HCT116 (cell line): Measurements from ENCODE around the gene ASPG. TPM values are rescaled to one million over a fixed set of nuclear protein-coding genes. Genes with fewer than 3 reads are reported as not detected.

Source experiments
- ATAC-seq: fragments of 200-7000 bp; cut with Tn5 transposase; 2 replicates; pipeline ENCODE4 v1.9.1; 2020; ENCODE audit warnings: mild to moderate bottlenecking, moderate library complexity
- BruUV-seq: library from RNA; stranded (reverse); fragments of 400-500 nt; replicated peaks from 2 replicates; lab custom pipeline; 2021; lab: Mats Ljungman, UMichigan
- CTCF ChIA-PET: fragments of 300-600 bp; sonication (Branson Sonifier 250); formaldehyde crosslinking; loops from one replicate; lab custom pipeline; 2021; ENCODE audit warnings: antibody characterized with exemption; lab: Charles Lee
- POLR2A ChIA-PET: fragments of 300-600, 350-600 bp; sonication (Branson Sonifier 250); formaldehyde crosslinking; loops from one replicate; lab custom pipeline; 2021; ENCODE audit warnings: antibody characterized with exemption; lab: Charles Lee
- RAD21 ChIA-PET, 2 experiments: fragments of 300-600 bp; sonication (Branson Sonifier 250); formaldehyde crosslinking; loops; one replicate each; lab custom pipeline; 2023; ENCODE audit warnings: low total read pairs in 2 of 2; ENCODE audit not compliant: uncharacterized antibody in 2 of 2, unreplicated experiment in 2 of 2, low non-redundant PET in 1 of 2; lab: Charles Lee
- DNase-seq: peaks from one replicate; pipeline ENCODE4 v3.0.0-alpha.2; 2010; ENCODE audit warnings: low read depth, low spot score
- H2AFZ ChIP-seq: fragments of 200-600 bp; shearing (Covaris generic), sonication (generic); 2 replicates; pipeline ENCODE4 v1.6.1; 2017; ENCODE audit warnings: low read depth, mixed run types, mixed read lengths, antibody characterized with exemption, low read length; ENCODE audit not compliant: poor library complexity, severe bottlenecking
- H3K27ac ChIP-seq: 2 replicates; pipeline ENCODE4 v1.5.1; 2012; ENCODE audit warnings: low read depth, low read length
- H3K27me3 ChIP-seq: fragments of 200-600 bp; sonication (generic); 2 replicates; pipeline ENCODE4 v1.6.1; 2016; ENCODE audit warnings: mixed run types, low read length, mixed read lengths; ENCODE audit not compliant: insufficient read depth
- H3K36me3 ChIP-seq, 2 experiments: fragments of 200-500 bp in 1 of 2; fragments of 200-600 bp in 1 of 2; sonication (Bioruptor generic) in 1 of 2; sonication (generic) in 1 of 2; 2 replicates each; pipeline versions ENCODE4 v1.5.1 to v1.6.1; 2014 to 2016; ENCODE audit warnings: low read length in 2 of 2, inconsistent platforms in 1 of 2, mixed read lengths in 1 of 2, mixed run types in 1 of 2; ENCODE audit not compliant: insufficient read depth in 2 of 2, control insufficient read depth in 1 of 2
- H3K4me1 ChIP-seq, 2 experiments: fragments of 200-600 bp in 1 of 2; sonication (generic) in 1 of 2; 2 replicates each; pipeline versions ENCODE4 v1.5.1 to v1.6.1; 2012 to 2017; ENCODE audit warnings: low read length in 2 of 2, inconsistent platforms in 1 of 2, mild to moderate bottlenecking in 1 of 2, mixed read lengths in 1 of 2, mixed run types in 1 of 2, moderate library complexity in 1 of 2; ENCODE audit not compliant: insufficient read depth in 2 of 2, control insufficient read depth in 1 of 2
- H3K4me2 ChIP-seq: fragments of 200-600 bp; sonication (generic); 2 replicates; pipeline ENCODE4 v1.6.1; 2017; ENCODE audit warnings: mixed run types, low read length, mixed read lengths
- H3K4me3 ChIP-seq, 2 experiments: fragments of 200-600 bp in 1 of 2; sonication (generic) in 1 of 2; replicated peaks in 1 of 2; 2 replicates each; pipeline ENCODE4 v1.5.1; 2011 to 2016; ENCODE audit warnings: low read length in 2 of 2, control low read depth in 1 of 2, low read depth in 1 of 2, mild to moderate bottlenecking in 1 of 2, mixed read lengths in 1 of 2, mixed run types in 1 of 2
- H3K79me2 ChIP-seq: fragments of 200-600 bp; sonication (generic); 2 replicates; pipeline ENCODE4 v1.6.1; 2017; ENCODE audit warnings: mild to moderate bottlenecking, mixed run types, low read length, moderate library complexity, mixed read lengths; ENCODE audit not compliant: insufficient read depth
- H3K9ac ChIP-seq: fragments of 200-600 bp; sonication (generic); 2 replicates; pipeline ENCODE4 v1.6.1; 2016; ENCODE audit warnings: low read length, mixed read lengths
- H3K9me2 ChIP-seq: fragments of 200-600 bp; sonication (generic), shearing (Covaris generic); 2 replicates; pipeline ENCODE4 v1.6.1; 2017; ENCODE audit warnings: mixed run types, mild to moderate bottlenecking, moderate library complexity; ENCODE audit not compliant: insufficient read depth
- H3K9me3 ChIP-seq, 2 experiments: fragments of 200-500 bp in 1 of 2; fragments of 200-600 bp in 1 of 2; sonication (Bioruptor generic) in 1 of 2; sonication (generic) in 1 of 2; 2 replicates each; pipeline ENCODE4 v1.6.1; 2014 to 2017; ENCODE audit warnings: low read length in 2 of 2, mixed read lengths in 2 of 2, inconsistent platforms in 1 of 2, low read depth in 1 of 2, mild to moderate bottlenecking in 1 of 2, mixed run types in 1 of 2, moderate library complexity in 1 of 2; ENCODE audit not compliant: control insufficient read depth in 1 of 2, insufficient read depth in 1 of 2
- H4K20me1 ChIP-seq: fragments of 200-600 bp; sonication (generic), shearing (Covaris generic); 2 replicates; pipeline ENCODE4 v1.6.1; 2017; ENCODE audit warnings: mixed run types, mild to moderate bottlenecking, moderate library complexity; ENCODE audit not compliant: insufficient read depth
- CBX3 ChIP-seq: IDR thresholded peaks from 2 replicates; pipeline ENCODE4 v1.6.1; 2012; ENCODE audit warnings: low read depth
- CEBPB ChIP-seq: IDR thresholded peaks from 2 replicates; pipeline ENCODE4 v1.6.1; 2012; ENCODE audit warnings: low read depth
- EGR1 ChIP-seq: IDR thresholded peaks from 2 replicates; pipeline ENCODE4 v1.6.1; 2012; ENCODE audit warnings: low read depth
- ELF1 ChIP-seq: IDR thresholded peaks from 2 replicates; pipeline ENCODE4 v1.6.1; 2012; ENCODE audit warnings: low read depth, borderline replicate concordance
- EZH2 ChIP-seq: fragments of 200-600 bp; sonication (generic); IDR thresholded peaks from 2 replicates; pipeline ENCODE4 v1.6.1; 2017; ENCODE audit warnings: antibody characterized with exemption, mixed run types
- EZH2phosphoT487 ChIP-seq: fragments of 200-600 bp; IDR thresholded peaks from 2 replicates; pipeline ENCODE4 v1.6.1; 2018; ENCODE audit warnings: antibody characterized with exemption, borderline replicate concordance
- FOSL1 ChIP-seq: IDR thresholded peaks from 2 replicates; pipeline ENCODE4 v1.6.1; 2012; ENCODE audit warnings: low read depth
- POLR2A ChIP-seq: IDR thresholded peaks from 2 replicates; pipeline ENCODE4 v1.7.0; 2011; ENCODE audit warnings: borderline replicate concordance; ENCODE audit not compliant: insufficient read depth, insufficient read length; ENCODE audit errors: extremely low read depth
- POLR2AphosphoS5 ChIP-seq: IDR thresholded peaks from 2 replicates; pipeline ENCODE4 v1.6.1; 2011; ENCODE audit warnings: mild to moderate bottlenecking, low read depth, low read length, moderate library complexity
- SP1 ChIP-seq: IDR thresholded peaks from 2 replicates; pipeline ENCODE4 v1.6.1; 2012; ENCODE audit warnings: low read depth
- TCF7L2 ChIP-seq: IDR thresholded peaks from 2 replicates; pipeline ENCODE4 v1.7.0; 2011; ENCODE audit warnings: borderline replicate concordance, inconsistent platforms; ENCODE audit not compliant: insufficient read depth, insufficient read length; ENCODE audit errors: extremely low read depth
- YY1 ChIP-seq: IDR thresholded peaks from 2 replicates; pipeline ENCODE4 v1.6.1; 2011; ENCODE audit warnings: low read length, low read depth, moderate library complexity, mild to moderate bottlenecking; ENCODE audit not compliant: insufficient replicate concordance; ENCODE audit errors: extremely low read depth
- ZFX ChIP-seq: fragments of 450-650 bp; IDR thresholded peaks from 2 replicates; pipeline ENCODE4 v1.6.1; 2017
- intact Hi-C: fragments of 100-400 bp; cut with micrococcal nuclease; formaldehyde crosslinking; loops from 2 replicates; pipeline ENCODE4 v1.10.0; 2022
- total RNA-seq: library from RNA; stranded (reverse); gene quantifications from one replicate; pipeline ENCODE4 v1.2.1, GENCODE V29; 2021; ENCODE audit not compliant: unreplicated experiment
- TF ChIP-seq, protein P1 (sequence below): IDR thresholded peaks from 2 replicates; pipeline ENCODE4 v1.6.1; 2011; ENCODE audit warnings: mild to moderate bottlenecking, low read length, moderate library complexity; ENCODE audit not compliant: insufficient replicate concordance; ENCODE audit errors: extremely low read depth
- TF ChIP-seq, protein P2 (sequence below): IDR thresholded peaks from 2 replicates; pipeline ENCODE4 v1.6.1; 2012; ENCODE audit warnings: low read depth
- TF ChIP-seq, protein P3 (sequence below), 3 experiments: fragments of 200-600 bp in 1 of 3; sonication (generic) in 1 of 3; IDR thresholded peaks in 2 of 3; conservative IDR thresholded peaks in 1 of 3; 2 replicates each; pipeline ENCODE4 v1.5.1; 2012 to 2017; ENCODE audit warnings: low read depth in 2 of 3, low read length in 2 of 3, antibody characterized with exemption in 1 of 3, borderline replicate concordance in 1 of 3, control low read depth in 1 of 3, mild to moderate bottlenecking in 1 of 3, mixed read lengths in 1 of 3, mixed run types in 1 of 3, moderate library complexity in 1 of 3; ENCODE audit not compliant: insufficient read depth in 1 of 3
- TF ChIP-seq, protein P4 (sequence below): IDR thresholded peaks from 2 replicates; pipeline ENCODE4 v1.6.1; 2012

The ASPG gene
- total RNA-seq, 1 experiment from 2014 or later, result not detected

DNA sequence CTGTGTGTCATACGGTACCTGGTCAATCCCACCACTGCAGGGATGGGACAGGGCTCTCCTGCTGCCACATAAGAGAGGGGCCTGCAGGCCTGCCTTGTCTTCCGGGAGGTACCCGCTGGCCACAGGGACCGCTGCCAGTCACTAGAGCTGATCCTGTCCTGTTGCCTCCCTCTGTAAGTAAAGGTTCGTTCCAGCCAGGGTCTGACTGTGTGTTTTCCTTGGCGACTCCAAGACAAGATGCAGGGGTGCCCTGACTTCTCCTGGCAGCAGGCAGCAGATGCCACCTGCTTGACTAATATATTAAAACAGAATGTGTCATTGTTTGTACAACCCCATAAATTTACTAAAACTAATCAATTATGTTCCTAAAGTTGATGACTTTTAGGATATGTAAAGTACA is 41.5 kb upstream of the ASPG start:
- no peaks in the 10 kb centered on the region for H3K27me3 ChIP-seq
- DNase-seq (no peak), ATAC-seq (no peak)
- no peaks in the 10 kb centered on the region for H3K79me2 ChIP-seq
- TF ChIP-seq CBX3 (no peak), EZH2phosphoT487 (no peak), CEBPB (no peak), ZFX (no peak), SP1 (no peak), TCF7L2 (no peak), POLR2AphosphoS5 (no peak), POLR2A (no peak), YY1 (no peak), EZH2 (no peak), ELF1 (no peak), EGR1 (no peak), FOSL1 (no peak)
- TF ChIP-seq, protein P1, sequence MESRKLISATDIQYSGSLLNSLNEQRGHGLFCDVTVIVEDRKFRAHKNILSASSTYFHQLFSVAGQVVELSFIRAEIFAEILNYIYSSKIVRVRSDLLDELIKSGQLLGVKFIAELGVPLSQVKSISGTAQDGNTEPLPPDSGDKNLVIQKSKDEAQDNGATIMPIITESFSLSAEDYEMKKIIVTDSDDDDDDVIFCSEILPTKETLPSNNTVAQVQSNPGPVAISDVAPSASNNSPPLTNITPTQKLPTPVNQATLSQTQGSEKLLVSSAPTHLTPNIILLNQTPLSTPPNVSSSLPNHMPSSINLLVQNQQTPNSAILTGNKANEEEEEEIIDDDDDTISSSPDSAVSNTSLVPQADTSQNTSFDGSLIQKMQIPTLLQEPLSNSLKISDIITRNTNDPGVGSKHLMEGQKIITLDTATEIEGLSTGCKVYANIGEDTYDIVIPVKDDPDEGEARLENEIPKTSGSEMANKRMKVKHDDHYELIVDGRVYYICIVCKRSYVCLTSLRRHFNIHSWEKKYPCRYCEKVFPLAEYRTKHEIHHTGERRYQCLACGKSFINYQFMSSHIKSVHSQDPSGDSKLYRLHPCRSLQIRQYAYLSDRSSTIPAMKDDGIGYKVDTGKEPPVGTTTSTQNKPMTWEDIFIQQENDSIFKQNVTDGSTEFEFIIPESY, result no peak
- TF ChIP-seq, protein P2, sequence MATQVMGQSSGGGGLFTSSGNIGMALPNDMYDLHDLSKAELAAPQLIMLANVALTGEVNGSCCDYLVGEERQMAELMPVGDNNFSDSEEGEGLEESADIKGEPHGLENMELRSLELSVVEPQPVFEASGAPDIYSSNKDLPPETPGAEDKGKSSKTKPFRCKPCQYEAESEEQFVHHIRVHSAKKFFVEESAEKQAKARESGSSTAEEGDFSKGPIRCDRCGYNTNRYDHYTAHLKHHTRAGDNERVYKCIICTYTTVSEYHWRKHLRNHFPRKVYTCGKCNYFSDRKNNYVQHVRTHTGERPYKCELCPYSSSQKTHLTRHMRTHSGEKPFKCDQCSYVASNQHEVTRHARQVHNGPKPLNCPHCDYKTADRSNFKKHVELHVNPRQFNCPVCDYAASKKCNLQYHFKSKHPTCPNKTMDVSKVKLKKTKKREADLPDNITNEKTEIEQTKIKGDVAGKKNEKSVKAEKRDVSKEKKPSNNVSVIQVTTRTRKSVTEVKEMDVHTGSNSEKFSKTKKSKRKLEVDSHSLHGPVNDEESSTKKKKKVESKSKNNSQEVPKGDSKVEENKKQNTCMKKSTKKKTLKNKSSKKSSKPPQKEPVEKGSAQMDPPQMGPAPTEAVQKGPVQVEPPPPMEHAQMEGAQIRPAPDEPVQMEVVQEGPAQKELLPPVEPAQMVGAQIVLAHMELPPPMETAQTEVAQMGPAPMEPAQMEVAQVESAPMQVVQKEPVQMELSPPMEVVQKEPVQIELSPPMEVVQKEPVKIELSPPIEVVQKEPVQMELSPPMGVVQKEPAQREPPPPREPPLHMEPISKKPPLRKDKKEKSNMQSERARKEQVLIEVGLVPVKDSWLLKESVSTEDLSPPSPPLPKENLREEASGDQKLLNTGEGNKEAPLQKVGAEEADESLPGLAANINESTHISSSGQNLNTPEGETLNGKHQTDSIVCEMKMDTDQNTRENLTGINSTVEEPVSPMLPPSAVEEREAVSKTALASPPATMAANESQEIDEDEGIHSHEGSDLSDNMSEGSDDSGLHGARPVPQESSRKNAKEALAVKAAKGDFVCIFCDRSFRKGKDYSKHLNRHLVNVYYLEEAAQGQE, result no peak
- TF ChIP-seq, protein P3, sequence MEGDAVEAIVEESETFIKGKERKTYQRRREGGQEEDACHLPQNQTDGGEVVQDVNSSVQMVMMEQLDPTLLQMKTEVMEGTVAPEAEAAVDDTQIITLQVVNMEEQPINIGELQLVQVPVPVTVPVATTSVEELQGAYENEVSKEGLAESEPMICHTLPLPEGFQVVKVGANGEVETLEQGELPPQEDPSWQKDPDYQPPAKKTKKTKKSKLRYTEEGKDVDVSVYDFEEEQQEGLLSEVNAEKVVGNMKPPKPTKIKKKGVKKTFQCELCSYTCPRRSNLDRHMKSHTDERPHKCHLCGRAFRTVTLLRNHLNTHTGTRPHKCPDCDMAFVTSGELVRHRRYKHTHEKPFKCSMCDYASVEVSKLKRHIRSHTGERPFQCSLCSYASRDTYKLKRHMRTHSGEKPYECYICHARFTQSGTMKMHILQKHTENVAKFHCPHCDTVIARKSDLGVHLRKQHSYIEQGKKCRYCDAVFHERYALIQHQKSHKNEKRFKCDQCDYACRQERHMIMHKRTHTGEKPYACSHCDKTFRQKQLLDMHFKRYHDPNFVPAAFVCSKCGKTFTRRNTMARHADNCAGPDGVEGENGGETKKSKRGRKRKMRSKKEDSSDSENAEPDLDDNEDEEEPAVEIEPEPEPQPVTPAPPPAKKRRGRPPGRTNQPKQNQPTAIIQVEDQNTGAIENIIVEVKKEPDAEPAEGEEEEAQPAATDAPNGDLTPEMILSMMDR (IDR thresholded peaks at IDR 0.05 in 2 of 3, conservative IDR thresholded peaks at IDR 0.05 in 1 of 3; ENCODE audit: borderline replicate concordance in 1 of 3, insufficient read depth in 1 of 3, low read depth in 2 of 3, low read length in 2 of 3), result no peak
- TF ChIP-seq, protein P4, sequence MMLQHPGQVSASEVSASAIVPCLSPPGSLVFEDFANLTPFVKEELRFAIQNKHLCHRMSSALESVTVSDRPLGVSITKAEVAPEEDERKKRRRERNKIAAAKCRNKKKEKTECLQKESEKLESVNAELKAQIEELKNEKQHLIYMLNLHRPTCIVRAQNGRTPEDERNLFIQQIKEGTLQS, result no peak
- no peaks in the 10 kb centered on the region for H3K36me3 ChIP-seq
- intact Hi-C loops, result no loop called here
- RAD21 ChIA-PET, result no interaction called here
- H3K9ac ChIP-seq, result no peak overlapping the region
- no peak overlapping the region for H3K27ac ChIP-seq
- H3K4me2 ChIP-seq, result no peak overlapping the region
- H3K9me3 ChIP-seq, result no peaks in the 10 kb centered on the region
- no peak overlapping the region for H2AFZ ChIP-seq
- H3K4me3 ChIP-seq, result no peak overlapping the region
- H3K9me2 ChIP-seq, result no peaks in the 10 kb centered on the region
- CTCF ChIA-PET, result no interaction called here
- H3K4me1 ChIP-seq, result no peaks in the 10 kb centered on the region
- POLR2A ChIA-PET, result no interaction called here
- no TSS peak for BruUV-seq
- no peaks in the 10 kb centered on the region for H4K20me1 ChIP-seq
